HG03175 (cell line): ENCODE results near the gene IGFBP7.

ENCODE experiments used
- ATAC-seq: cut with Tn5 transposase; IDR thresholded peaks from one replicate; pipeline ENCODE4 v1.9.1; 2021; ENCODE audit warnings: mild to moderate bottlenecking, moderate library complexity; ENCODE audit not compliant: unreplicated experiment

IGFBP7 gene

DNA sequence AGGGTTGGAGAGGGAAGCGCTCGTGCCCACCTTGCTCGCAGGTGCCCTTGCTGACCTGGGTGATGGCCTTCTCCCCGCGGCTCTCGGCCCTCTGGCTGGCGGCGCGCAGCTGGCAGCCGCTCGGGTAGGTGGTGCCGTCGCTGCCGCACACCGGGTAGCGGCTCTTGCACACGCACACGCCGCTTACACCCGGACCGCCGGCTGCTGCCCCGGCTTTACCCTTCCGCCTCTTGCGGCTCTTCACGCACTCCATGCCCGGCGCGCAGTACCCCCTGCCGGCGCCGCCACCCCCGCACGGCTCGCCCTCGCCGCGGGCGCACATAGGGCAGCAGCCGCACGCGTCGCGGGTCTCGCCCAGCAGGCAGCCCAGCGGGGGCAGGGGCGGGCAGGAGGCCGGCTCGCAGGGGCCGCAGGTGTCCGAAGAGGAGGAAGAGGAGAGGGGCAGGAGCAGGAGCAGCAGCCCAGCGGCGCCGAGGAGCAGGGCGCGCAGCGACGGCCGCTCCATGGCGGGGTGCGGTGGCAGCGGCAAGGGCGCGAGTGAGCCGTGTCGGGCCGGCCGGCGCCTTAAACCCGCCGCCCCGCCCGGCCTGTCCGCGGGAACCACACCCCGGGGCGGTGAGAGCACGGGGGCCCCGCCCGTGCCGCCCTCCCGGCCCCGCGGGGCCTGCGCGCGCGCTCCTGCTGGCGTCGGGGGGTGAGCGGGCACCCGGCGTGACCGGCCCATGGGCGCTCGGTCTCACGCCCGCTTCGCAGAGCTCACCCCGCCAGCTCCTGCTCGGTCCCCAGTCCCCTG lies at the start of gene IGFBP7:
TSS of gene IGFBP7 (minus strand) at position 539 of the 793 bp plus-strand sequence. CDS start at position 505, 34 bp downstream.
- ATAC-seq = peak; percentile 36

DNA sequence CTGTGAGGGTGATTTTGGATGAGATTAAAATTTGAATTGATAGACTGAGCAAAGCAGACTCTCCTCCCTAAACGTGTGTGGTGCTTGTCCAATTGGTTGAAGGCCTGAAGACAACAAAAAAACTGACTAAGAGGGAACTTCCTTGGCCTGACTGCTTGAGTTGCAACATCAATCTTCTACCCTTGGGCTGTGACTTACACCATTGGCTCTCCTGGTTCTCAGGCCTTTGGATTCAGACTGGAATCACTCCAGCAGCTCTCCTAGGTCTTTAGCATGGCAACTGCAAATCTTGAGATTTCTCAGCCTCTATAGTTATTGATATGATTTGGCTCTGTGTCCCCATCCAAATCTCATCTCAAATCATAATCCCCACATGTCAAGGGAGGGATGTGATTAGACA lies 49.7 kb upstream of the IGFBP7 start:
- no peak for ATAC-seq

GRCh38 chr4:57158762-57159161 lies 48.6 kb upstream of the IGFBP7 start:
- ATAC-seq = no peak

DNA sequence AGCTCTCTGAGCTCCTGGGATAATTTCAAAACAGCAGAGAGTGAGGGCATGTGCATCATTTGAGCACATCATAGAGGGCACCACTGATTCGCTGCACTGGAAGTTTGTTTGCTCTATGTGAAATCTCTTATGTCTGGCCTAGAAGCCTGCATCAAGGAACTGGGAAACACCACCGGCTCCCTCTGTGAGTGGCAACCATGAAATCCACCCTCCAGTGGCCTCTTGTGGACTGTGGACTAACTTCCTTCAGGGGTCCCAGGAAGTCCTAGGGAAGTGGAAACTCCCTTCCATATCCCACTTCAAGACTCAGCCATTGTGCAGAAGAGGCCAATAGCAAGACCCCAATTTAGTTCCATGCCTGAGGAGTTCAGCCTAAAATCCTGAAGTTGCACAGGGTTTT lies 48.0 kb upstream of the IGFBP7 start:
- ATAC-seq = no peak

GRCh38 chr4:57157596-57158137 lies 47.5 kb upstream of the IGFBP7 start:
- ATAC-seq = no peak

GRCh38 chr4:57156242-57156990 lies 46.2 kb upstream of the IGFBP7 start:
- ATAC-seq = no peak

DNA sequence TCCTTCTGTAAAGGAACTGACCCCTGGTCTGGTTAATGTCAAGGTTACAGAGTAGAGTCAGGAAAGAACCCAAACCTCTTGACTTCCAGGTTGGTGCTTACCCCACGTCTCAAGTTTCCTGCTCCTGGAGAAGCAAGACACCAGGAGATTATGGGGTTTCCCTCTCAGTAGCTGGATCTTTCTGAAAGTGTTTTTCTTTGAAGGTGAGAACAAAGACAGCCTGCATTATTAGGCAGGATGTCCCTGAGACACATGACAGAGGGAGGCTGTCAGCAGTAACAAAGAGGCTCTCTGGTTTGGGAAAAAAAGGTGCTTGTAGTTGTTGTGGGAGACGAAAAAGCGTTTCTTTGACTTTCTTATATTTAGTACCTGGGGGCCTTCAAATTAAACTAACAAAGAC lies 44.7 kb upstream of the IGFBP7 start:
- ATAC-seq = no peak

- ATAC-seq = no peak
Measured at GRCh38 chr4:57154191-57154590, 44.0 kb upstream of the IGFBP7 start.

GRCh38 chr4:57153207-57153606 lies 43.0 kb upstream of the IGFBP7 start:
- ATAC-seq = no peak

DNA sequence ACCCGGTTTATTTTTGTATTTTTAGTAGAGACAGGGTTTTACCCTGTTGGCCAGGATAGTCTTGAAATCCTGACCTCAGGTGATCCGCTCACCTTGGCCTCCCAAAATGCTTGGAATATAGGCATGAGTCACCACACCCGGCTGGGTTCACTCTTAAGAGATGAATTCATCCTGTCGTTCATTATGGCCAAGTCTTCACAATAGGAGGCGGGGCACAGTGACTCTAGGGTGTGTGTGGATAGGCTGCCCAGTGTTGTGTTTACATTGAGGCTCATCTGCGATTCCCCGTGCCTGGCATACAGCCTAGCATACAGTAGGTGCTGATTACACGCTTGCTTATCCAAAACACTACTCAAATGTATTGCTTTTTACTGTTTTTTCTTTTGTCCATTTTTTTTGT lies 41.3 kb upstream of the IGFBP7 start:
- no peak for ATAC-seq

- no peak for ATAC-seq
Measured at GRCh38 chr4:57149833-57150232, 39.6 kb upstream of the IGFBP7 start.

DNA sequence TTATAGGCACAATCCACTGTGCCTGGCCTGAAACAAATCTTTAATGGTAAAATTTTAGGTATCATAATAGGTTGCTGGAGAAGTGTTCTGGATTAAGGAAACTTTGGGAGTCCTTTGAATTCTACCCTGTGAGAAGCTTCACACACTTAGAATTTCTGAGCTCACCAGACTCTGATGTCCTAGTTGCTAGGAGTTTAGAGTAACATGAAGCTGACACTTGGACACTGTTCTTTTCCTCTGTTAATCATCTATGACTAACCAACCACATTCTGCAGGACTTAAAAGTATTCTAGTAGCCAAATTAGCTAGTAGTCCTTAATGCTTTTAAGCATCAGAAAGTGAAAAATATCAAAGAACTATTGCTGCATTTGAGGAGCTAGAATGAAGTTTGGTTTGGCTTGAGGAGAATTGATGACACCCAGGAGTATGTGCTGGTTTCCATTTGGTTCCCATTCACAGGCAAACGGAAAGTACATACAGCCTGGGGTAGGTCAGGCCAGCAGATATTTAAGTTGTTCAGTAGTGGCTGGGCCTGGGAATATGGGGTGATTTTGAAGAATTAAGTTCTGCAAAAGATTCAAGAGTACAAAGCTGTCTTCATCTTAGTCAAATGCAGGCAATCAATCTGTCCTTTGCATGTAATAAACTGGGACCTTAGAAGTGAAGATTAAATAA lies 38.8 kb upstream of the IGFBP7 start:
- ATAC-seq = no peak

GRCh38 chr4:57148177-57148576 lies 38.0 kb upstream of the IGFBP7 start:
- ATAC-seq = no peak

DNA sequence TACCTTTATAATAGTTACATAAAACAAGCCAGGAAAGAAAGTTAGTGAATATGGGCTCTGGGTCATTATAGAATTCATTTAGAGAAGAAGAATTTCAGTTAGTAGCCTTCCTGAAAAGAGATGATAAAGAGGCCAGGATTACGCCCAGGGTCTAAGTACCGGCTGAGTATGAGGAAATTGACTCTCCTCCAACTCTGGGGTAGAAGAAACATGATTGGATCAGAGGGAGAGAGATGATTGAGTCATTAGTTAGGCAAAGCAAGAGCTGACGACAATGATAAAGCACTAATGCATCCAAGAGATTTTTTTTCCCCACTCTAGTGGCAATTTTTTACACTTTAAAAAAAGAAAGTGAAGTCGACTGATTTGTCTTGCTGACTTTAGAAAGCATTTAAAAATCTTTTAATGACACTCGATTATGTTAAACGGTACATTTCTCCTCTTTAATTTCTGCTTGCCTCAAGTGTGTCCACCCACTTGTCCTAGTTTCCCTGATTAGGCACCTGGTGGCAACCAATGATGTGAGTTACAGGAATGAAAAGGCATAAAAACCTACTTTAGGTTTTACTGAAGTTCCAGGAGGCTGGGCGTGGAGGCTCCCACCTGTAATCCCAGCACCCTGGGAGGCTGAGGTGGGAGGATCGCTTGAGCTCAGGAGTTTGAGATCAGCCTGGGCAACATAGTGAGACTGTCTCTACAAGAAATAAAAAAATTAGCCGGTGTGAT lies 37.3 kb upstream of the IGFBP7 start:
- no peak for ATAC-seq

GRCh38 chr4:57146444-57146843 lies 36.3 kb upstream of the IGFBP7 start:
- no peak for ATAC-seq

DNA sequence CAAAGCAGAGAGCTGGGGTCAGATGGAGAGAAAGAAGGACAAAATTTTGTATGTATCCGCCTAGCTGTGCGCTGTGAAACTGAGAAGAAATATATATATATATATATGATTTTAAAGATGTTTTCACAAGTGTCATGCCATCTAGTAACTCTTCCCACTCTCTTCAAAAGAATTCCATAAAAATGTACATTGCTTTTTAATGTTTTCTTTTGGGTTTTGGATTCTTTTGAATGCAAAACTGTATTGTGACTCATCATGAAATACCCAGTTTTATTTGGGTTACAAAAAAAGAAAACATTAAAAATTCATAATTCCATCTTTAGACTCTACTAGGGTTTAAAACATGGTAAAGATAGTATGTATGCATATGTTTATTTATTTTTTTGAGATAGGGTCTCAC lies 34.3 kb upstream of the IGFBP7 start:
- ATAC-seq = no peak

GRCh38 chr4:57139783-57140182 lies 29.6 kb upstream of the IGFBP7 start:
- ATAC-seq = no peak

DNA sequence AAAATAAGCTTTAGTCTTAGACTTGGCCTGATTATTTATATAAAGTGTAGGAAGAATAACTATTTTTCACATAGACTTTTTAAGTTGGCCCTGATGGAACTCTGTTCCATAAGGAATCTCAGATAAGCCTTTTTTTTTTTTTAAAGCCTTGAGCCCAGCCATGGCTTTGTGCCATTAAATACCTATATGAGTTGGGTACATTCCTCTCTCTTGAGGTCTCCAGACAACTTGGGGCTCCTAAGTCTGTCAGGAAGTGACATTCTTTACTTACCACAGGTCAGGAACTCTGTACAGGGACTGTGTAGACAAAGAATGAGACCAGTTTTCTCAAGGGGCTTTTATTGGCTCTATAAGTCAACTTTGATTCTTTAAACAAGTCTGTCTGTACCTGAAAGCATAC lies 27.1 kb upstream of the IGFBP7 start:
- ATAC-seq = no peak

DNA sequence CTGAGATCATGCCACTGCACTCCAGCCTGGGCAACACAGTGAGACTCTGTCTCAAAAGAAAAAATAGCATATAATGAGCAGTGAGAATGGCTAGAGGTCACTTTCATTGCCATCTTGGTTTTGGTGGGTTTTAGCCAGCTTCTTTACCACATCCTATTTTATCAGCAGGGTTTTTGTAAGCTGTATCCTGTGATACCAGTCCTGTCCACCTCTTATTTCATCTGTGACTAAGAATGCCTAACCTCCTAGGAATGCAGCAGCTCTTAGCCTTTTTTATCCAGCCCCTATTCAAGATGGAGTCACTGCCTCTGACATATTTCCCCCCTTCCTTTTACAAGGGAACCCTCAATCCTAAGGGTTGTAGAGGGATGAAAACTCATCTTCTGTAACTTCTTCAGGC lies 26.1 kb upstream of the IGFBP7 start:
- ATAC-seq = no peak

GRCh38 chr4:57132743-57133137 lies 22.6 kb upstream of the IGFBP7 start:
- ATAC-seq = no peak
